ENCODE results near the gene TRIM42. TPM values are rescaled to one million over a fixed set of nuclear protein-coding genes. Genes with fewer than 3 reads are reported as not detected.

The TRIM42 gene
- total RNA-seq, 1 experiment from 2014 or later = not detected

- TF ChIP-seq ZNF274 (IDR thresholded peaks at IDR 0.05; ENCODE audit: low read depth, low read length) (no peak), FOSL1 (IDR thresholded peaks at IDR 0.05; ENCODE audit: low read depth) (no peak), ATF3 (IDR thresholded peaks at IDR 0.05) (no peak), POLR2AphosphoS5 (IDR thresholded peaks at IDR 0.05; ENCODE audit: low read depth, low read length) (no peak)
- TF ChIP-seq, protein P1, sequence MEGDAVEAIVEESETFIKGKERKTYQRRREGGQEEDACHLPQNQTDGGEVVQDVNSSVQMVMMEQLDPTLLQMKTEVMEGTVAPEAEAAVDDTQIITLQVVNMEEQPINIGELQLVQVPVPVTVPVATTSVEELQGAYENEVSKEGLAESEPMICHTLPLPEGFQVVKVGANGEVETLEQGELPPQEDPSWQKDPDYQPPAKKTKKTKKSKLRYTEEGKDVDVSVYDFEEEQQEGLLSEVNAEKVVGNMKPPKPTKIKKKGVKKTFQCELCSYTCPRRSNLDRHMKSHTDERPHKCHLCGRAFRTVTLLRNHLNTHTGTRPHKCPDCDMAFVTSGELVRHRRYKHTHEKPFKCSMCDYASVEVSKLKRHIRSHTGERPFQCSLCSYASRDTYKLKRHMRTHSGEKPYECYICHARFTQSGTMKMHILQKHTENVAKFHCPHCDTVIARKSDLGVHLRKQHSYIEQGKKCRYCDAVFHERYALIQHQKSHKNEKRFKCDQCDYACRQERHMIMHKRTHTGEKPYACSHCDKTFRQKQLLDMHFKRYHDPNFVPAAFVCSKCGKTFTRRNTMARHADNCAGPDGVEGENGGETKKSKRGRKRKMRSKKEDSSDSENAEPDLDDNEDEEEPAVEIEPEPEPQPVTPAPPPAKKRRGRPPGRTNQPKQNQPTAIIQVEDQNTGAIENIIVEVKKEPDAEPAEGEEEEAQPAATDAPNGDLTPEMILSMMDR (IDR thresholded peaks at IDR 0.05 in 2 of 3, conservative IDR thresholded peaks at IDR 0.05 in 1 of 3; ENCODE audit: borderline replicate concordance in 1 of 3, insufficient read depth in 1 of 3, low read depth in 2 of 3, low read length in 2 of 3) = no peak
- ChIA-PET POLR2A (no interaction called here), CTCF (no interaction called here), RAD21 (ENCODE audit: low non-redundant PET in 1 of 2, low total read pairs in 2 of 2, uncharacterized antibody in 2 of 2, unreplicated experiment in 2 of 2) (no interaction called here)
- no TSS peak for BruUV-seq (replicated peaks)
- intact Hi-C loops (cut with micrococcal nuclease) = no loop called here
- Histone ChIP-seq H3K4me1 (ENCODE audit: control insufficient read depth in 1 of 2, insufficient read depth in 2 of 2, low read length in 2 of 2) (no peaks in the 10 kb centered on the region), H3K36me3 (ENCODE audit: control insufficient read depth in 1 of 2, insufficient read depth in 2 of 2, low read length in 2 of 2) (no peaks in the 10 kb centered on the region), H3K27me3 (ENCODE audit: insufficient read depth, low read length) (peaks cover 15% of the 10 kb centered on the region), H3K27ac (ENCODE audit: low read depth, low read length) (no peak overlapping the region), H3K4me3 (replicated peaks in 1 of 2; ENCODE audit: low read depth in 1 of 2, low read length in 2 of 2) (no peak overlapping the region), H3K9ac (ENCODE audit: low read length) (no peak overlapping the region), H4K20me1 (ENCODE audit: insufficient read depth) (no peaks in the 10 kb centered on the region), H2AFZ (ENCODE audit: low read depth, low read length, poor library complexity, severe bottlenecking) (no peak overlapping the region), H3K9me3 (ENCODE audit: control insufficient read depth in 1 of 2, insufficient read depth in 1 of 2, low read depth in 1 of 2, low read length in 2 of 2) (no peaks in the 10 kb centered on the region), H3K9me2 (ENCODE audit: insufficient read depth) (no peaks in the 10 kb centered on the region), H3K79me2 (ENCODE audit: insufficient read depth, low read length) (no peaks in the 10 kb centered on the region), H3K4me2 (ENCODE audit: low read length) (no peak overlapping the region)
- DNase-seq (ENCODE audit: low read depth, low spot score) = no peak
- ATAC-seq = no peak
Observed at GRCh38 chr3:140708815-140709214, 31.0 kb downstream of the TRIM42 start.

DNA sequence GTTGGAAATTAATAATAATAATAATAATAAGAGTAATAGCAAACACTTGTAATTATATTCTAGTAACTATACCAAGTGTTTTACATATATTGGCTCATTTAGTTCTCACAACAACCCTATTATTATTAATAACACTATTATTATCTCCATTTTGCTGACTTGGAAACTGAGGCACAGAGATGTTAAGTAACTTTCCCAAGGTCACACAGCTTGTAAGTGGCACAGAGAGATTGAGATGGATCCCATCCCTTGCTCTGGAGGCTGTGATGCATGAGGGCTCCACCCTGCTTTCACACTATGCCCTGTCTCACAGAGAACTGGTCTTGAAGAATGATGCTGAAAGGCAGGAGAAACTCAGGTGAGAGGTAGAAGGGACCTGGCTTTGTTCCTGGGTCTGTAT lies 31.9 kb downstream of the TRIM42 start:
- no peaks in the 10 kb centered on the region for H3K9me3 ChIP-seq (ENCODE audit: control insufficient read depth in 1 of 2, insufficient read depth in 1 of 2, low read depth in 1 of 2, low read length in 2 of 2)
- no peak for DNase-seq (ENCODE audit: low read depth, low spot score)
- ATAC-seq = no peak
- ChIA-PET POLR2A (no interaction called here), RAD21 (ENCODE audit: low non-redundant PET in 1 of 2, low total read pairs in 2 of 2, uncharacterized antibody in 2 of 2, unreplicated experiment in 2 of 2) (no interaction called here), CTCF (no interaction called here)
- no peaks in the 10 kb centered on the region for H4K20me1 ChIP-seq (ENCODE audit: insufficient read depth)
- no peak overlapping the region for H3K4me2 ChIP-seq (ENCODE audit: low read length)
- H3K79me2 ChIP-seq (ENCODE audit: insufficient read depth, low read length) = no peaks in the 10 kb centered on the region
- no peak overlapping the region for H3K9ac ChIP-seq (ENCODE audit: low read length)
- BruUV-seq (replicated peaks) = no TSS peak
- H3K4me1 ChIP-seq (ENCODE audit: control insufficient read depth in 1 of 2, insufficient read depth in 2 of 2, low read length in 2 of 2) = no peaks in the 10 kb centered on the region
- H3K4me3 ChIP-seq (replicated peaks in 1 of 2; ENCODE audit: low read depth in 1 of 2, low read length in 2 of 2) = no peak overlapping the region
- no peak overlapping the region for H3K27ac ChIP-seq (ENCODE audit: low read depth, low read length)
- intact Hi-C loops (cut with micrococcal nuclease) = no loop called here
- H3K36me3 ChIP-seq (ENCODE audit: control insufficient read depth in 1 of 2, insufficient read depth in 2 of 2, low read length in 2 of 2) = no peaks in the 10 kb centered on the region
- H3K27me3 ChIP-seq (ENCODE audit: insufficient read depth, low read length) = peaks cover 15% of the 10 kb centered on the region
- H2AFZ ChIP-seq (ENCODE audit: low read depth, low read length, poor library complexity, severe bottlenecking) = no peak overlapping the region
- no peaks in the 10 kb centered on the region for H3K9me2 ChIP-seq (ENCODE audit: insufficient read depth)
- TF ChIP-seq JUND (IDR thresholded peaks at IDR 0.05) = no peak
- TF ChIP-seq ELF1 (IDR thresholded peaks at IDR 0.05; ENCODE audit: borderline replicate concordance, low read depth) = no peak
- TF ChIP-seq FOSL1 (IDR thresholded peaks at IDR 0.05; ENCODE audit: low read depth) = no peak
- no peak for TF ChIP-seq ZNF274 (IDR thresholded peaks at IDR 0.05; ENCODE audit: low read depth, low read length)
- TF ChIP-seq EGR1 (IDR thresholded peaks at IDR 0.05; ENCODE audit: low read depth) = no peak
- no peak for TF ChIP-seq CEBPB (IDR thresholded peaks at IDR 0.05; ENCODE audit: low read depth)
- TF ChIP-seq, protein P1 (IDR thresholded peaks at IDR 0.05 in 2 of 3, conservative IDR thresholded peaks at IDR 0.05 in 1 of 3; ENCODE audit: borderline replicate concordance in 1 of 3, insufficient read depth in 1 of 3, low read depth in 2 of 3, low read length in 2 of 3) = no peak
- TF ChIP-seq TCF7L2 (IDR thresholded peaks at IDR 0.05; ENCODE audit: borderline replicate concordance, extremely low read depth, insufficient read depth, insufficient read length) = no peak
- TF ChIP-seq SRF (IDR thresholded peaks at IDR 0.05; ENCODE audit: low read depth) = no peak
- TF ChIP-seq, protein P2, sequence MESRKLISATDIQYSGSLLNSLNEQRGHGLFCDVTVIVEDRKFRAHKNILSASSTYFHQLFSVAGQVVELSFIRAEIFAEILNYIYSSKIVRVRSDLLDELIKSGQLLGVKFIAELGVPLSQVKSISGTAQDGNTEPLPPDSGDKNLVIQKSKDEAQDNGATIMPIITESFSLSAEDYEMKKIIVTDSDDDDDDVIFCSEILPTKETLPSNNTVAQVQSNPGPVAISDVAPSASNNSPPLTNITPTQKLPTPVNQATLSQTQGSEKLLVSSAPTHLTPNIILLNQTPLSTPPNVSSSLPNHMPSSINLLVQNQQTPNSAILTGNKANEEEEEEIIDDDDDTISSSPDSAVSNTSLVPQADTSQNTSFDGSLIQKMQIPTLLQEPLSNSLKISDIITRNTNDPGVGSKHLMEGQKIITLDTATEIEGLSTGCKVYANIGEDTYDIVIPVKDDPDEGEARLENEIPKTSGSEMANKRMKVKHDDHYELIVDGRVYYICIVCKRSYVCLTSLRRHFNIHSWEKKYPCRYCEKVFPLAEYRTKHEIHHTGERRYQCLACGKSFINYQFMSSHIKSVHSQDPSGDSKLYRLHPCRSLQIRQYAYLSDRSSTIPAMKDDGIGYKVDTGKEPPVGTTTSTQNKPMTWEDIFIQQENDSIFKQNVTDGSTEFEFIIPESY (IDR thresholded peaks at IDR 0.05; ENCODE audit: extremely low read depth, insufficient replicate concordance, low read length) = no peak
- no peak for TF ChIP-seq YY1 (IDR thresholded peaks at IDR 0.05; ENCODE audit: extremely low read depth, insufficient replicate concordance, low read depth, low read length)
- TF ChIP-seq RAD21 (IDR thresholded peaks at IDR 0.05; ENCODE audit: low read depth) = no peak

Measured in HCT116 (cell line).